ENCODE data around the gene ESYT1. TPM values are rescaled to one million over a fixed set of nuclear protein-coding genes. Genes with fewer than 3 reads are reported as not detected.
A peak's percentile ranks its signal among the peaks of the same experiment; 100 is the strongest.

Gene ESYT1
- total RNA-seq (2014; rRNA removed; shearing (Covaris generic); ENCODE audit: low replicate concordance), result 84.9 and 145 TPM in 2 replicates

- Histone ChIP-seq H3K9me3 (no peaks in the 10 kb centered on the region), H3K4me3 (peak within 1 kb of the TSS; percentile 77), H3K27me3 (no peaks in the 10 kb centered on the region), H3K36me3 (peaks cover 29% of the 10 kb centered on the region)
- DNase-seq, result peak; percentile 99
Measured at GRCh38 chr12:56127888-56128669, at the start of gene ESYT1. Gene ESYT1, plus strand, starts transcription at chr12:56128267. Its CDS starts 53 bp downstream, at chr12:56128320.

GRCh38 chr12:56078427-56078826, 49.6 kb upstream of the ESYT1 start:
- H3K4me3 ChIP-seq, result peak overlapping the region; percentile 51; the same call in 1 of the 2 replicates
- no peak for DNase-seq
- H3K36me3 ChIP-seq, result no peaks in the 10 kb centered on the region
- H3K27me3 ChIP-seq, result no peaks in the 10 kb centered on the region
- H3K9me3 ChIP-seq, result no peaks in the 10 kb centered on the region

GRCh38 chr12:56078931-56079722, 48.9 kb upstream of the ESYT1 start:
- no peaks in the 10 kb centered on the region for H3K36me3 ChIP-seq
- DNase-seq, result peak; percentile 93
- H3K27me3 ChIP-seq, result no peaks in the 10 kb centered on the region
- peak overlapping the region; percentile 51 for H3K4me3 ChIP-seq
- H3K9me3 ChIP-seq, result no peaks in the 10 kb centered on the region

GRCh38 chr12:56079723-56080555, 48.1 kb upstream of the ESYT1 start, which contains the start of gene ERBB3:
Gene ERBB3, plus strand, starts transcription at chr12:56080165. Its CDS starts 136 bp downstream, at chr12:56080301.
- no peaks in the 10 kb centered on the region for H3K27me3 ChIP-seq
- peak within 1 kb of the TSS; percentile 51 for H3K4me3 ChIP-seq
- H3K36me3 ChIP-seq, result no peaks in the 10 kb centered on the region
- DNase-seq, result peak; percentile 91
- H3K9me3 ChIP-seq, result no peaks in the 10 kb centered on the region

- Histone ChIP-seq H3K27me3 (no peaks in the 10 kb centered on the region), H3K4me3 (no peak overlapping the region), H3K9me3 (no peaks in the 10 kb centered on the region), H3K36me3 (no peaks in the 10 kb centered on the region)
- DNase-seq, result no peak
Measured at GRCh38 chr12:56080556-56081138, 47.4 kb upstream of the ESYT1 start.

- Histone ChIP-seq H3K27me3 (no peaks in the 10 kb centered on the region), H3K36me3 (no peaks in the 10 kb centered on the region), H3K9me3 (no peaks in the 10 kb centered on the region), H3K4me3 (no peak overlapping the region)
- no peak for DNase-seq
Measured at GRCh38 chr12:56081393-56082347, 46.4 kb upstream of the ESYT1 start.

- no peaks in the 10 kb centered on the region for H3K36me3 ChIP-seq
- no peaks in the 10 kb centered on the region for H3K9me3 ChIP-seq
- no peak for DNase-seq
- H3K27me3 ChIP-seq, result no peaks in the 10 kb centered on the region
- no peak overlapping the region for H3K4me3 ChIP-seq
Measured at GRCh38 chr12:56082382-56082781, 45.7 kb upstream of the ESYT1 start.

- Histone ChIP-seq H3K9me3 (no peaks in the 10 kb centered on the region), H3K4me3 (no peak overlapping the region), H3K27me3 (no peaks in the 10 kb centered on the region), H3K36me3 (no peaks in the 10 kb centered on the region)
- DNase-seq, result no peak
Measured at GRCh38 chr12:56082967-56083366, 45.1 kb upstream of the ESYT1 start.

- Histone ChIP-seq H3K27me3 (no peaks in the 10 kb centered on the region), H3K4me3 (no peak overlapping the region), H3K9me3 (no peaks in the 10 kb centered on the region), H3K36me3 (no peaks in the 10 kb centered on the region)
- DNase-seq, result peak; percentile 20
Measured at GRCh38 chr12:56084958-56085543, 43.0 kb upstream of the ESYT1 start.

- H3K27me3 ChIP-seq, result no peaks in the 10 kb centered on the region
- no peak for DNase-seq
- no peaks in the 10 kb centered on the region for H3K36me3 ChIP-seq
- no peaks in the 10 kb centered on the region for H3K9me3 ChIP-seq
- no peak overlapping the region for H3K4me3 ChIP-seq
Measured at GRCh38 chr12:56086096-56086495, 42.0 kb upstream of the ESYT1 start.

GRCh38 chr12:56086608-56087007, 41.5 kb upstream of the ESYT1 start:
- DNase-seq, result no peak
- Histone ChIP-seq H3K9me3 (no peaks in the 10 kb centered on the region), H3K36me3 (no peaks in the 10 kb centered on the region), H3K4me3 (no peak overlapping the region), H3K27me3 (no peaks in the 10 kb centered on the region)

- no peak overlapping the region for H3K4me3 ChIP-seq
- H3K36me3 ChIP-seq, result no peaks in the 10 kb centered on the region
- H3K9me3 ChIP-seq, result no peaks in the 10 kb centered on the region
- peak; percentile 40 for DNase-seq
- no peaks in the 10 kb centered on the region for H3K27me3 ChIP-seq
Measured at GRCh38 chr12:56087220-56087619, 40.8 kb upstream of the ESYT1 start.

GRCh38 chr12:56097738-56098137, 30.3 kb upstream of the ESYT1 start:
- DNase-seq, result no peak
- Histone ChIP-seq H3K4me3 (no peak overlapping the region), H3K27me3 (peaks cover 9% of the 10 kb centered on the region; the same call in 1 of the 2 replicates), H3K36me3 (no peaks in the 10 kb centered on the region), H3K9me3 (no peaks in the 10 kb centered on the region; the same call in 1 of the 2 replicates)

- Histone ChIP-seq H3K4me3 (no peak overlapping the region), H3K27me3 (peaks cover 9% of the 10 kb centered on the region; the same call in 1 of the 2 replicates), H3K9me3 (no peaks in the 10 kb centered on the region), H3K36me3 (no peaks in the 10 kb centered on the region)
- DNase-seq, result no peak
Measured at GRCh38 chr12:56098592-56098991, 29.5 kb upstream of the ESYT1 start.

GRCh38 chr12:56099787-56100186, 28.3 kb upstream of the ESYT1 start:
- peaks cover under 1% of the 10 kb centered on the region; the same call in 1 of the 2 replicates for H3K36me3 ChIP-seq
- H3K27me3 ChIP-seq, result peaks cover 9% of the 10 kb centered on the region; the same call in 1 of the 2 replicates
- H3K4me3 ChIP-seq, result no peak overlapping the region
- no peak for DNase-seq
- H3K9me3 ChIP-seq, result no peaks in the 10 kb centered on the region
